GM12878 (cell line): ENCODE data around the gene CNTNAP2. TPM values are rescaled to one million over a fixed set of nuclear protein-coding genes. Genes with fewer than 3 reads are reported as not detected.

Source experiments
- BRCA1 ChIP-seq: IDR thresholded peaks from 2 replicates; pipeline ENCODE4 v1.6.1; 2011; ENCODE audit warnings: low read depth, low read length, improper control_type of control experiment
- FOXK2 ChIP-seq: fragments of 450-650 bp; IDR thresholded peaks from 2 replicates; pipeline ENCODE4 v1.6.1; 2017; ENCODE audit warnings: mild to moderate bottlenecking, moderate library complexity
- IRF5 ChIP-seq: fragments of 450-650 bp; IDR thresholded peaks from 2 replicates; pipeline ENCODE4 v1.6.1; 2017; ENCODE audit warnings: borderline replicate concordance
- JUNB ChIP-seq: IDR thresholded peaks from 2 replicates; pipeline ENCODE4 v1.6.1; 2016; ENCODE audit warnings: antibody characterized with exemption, mild to moderate bottlenecking
- MTA3 ChIP-seq: IDR thresholded peaks from 2 replicates; pipeline ENCODE4 v1.6.1; 2012; ENCODE audit warnings: low read length, inconsistent platforms, borderline replicate concordance
- NR2C1 ChIP-seq: fragments of 450-650 bp; IDR thresholded peaks from 2 replicates; pipeline ENCODE4 v1.6.1; 2017; ENCODE audit warnings: antibody characterized with exemption, mild to moderate bottlenecking, moderate library complexity
- PAX8 ChIP-seq: fragments of 450-650 bp; IDR thresholded peaks from 2 replicates; pipeline ENCODE4 v1.6.1; 2017; ENCODE audit warnings: mild to moderate bottlenecking, moderate library complexity
- RAD51 ChIP-seq: fragments of 450-650 bp; IDR thresholded peaks from 2 replicates; pipeline ENCODE4 v1.6.1; 2016; ENCODE audit warnings: moderate library complexity, mild to moderate bottlenecking, inconsistent platforms
- REST ChIP-seq: IDR thresholded peaks from 2 replicates; pipeline ENCODE4 v1.6.1; 2012; ENCODE audit warnings: mild to moderate bottlenecking, low read depth, low read length
- RFX5 ChIP-seq: IDR thresholded peaks from 2 replicates; pipeline ENCODE4 v1.6.1; 2011; ENCODE audit warnings: low read depth, low read length, improper control_type of control experiment
- SIX5 ChIP-seq: IDR thresholded peaks from 2 replicates; pipeline ENCODE4 v1.6.1; 2011; ENCODE audit warnings: mild to moderate bottlenecking, low read depth, low read length, moderate library complexity; ENCODE audit not compliant: severe bottlenecking
- SKIL ChIP-seq: fragments of 450-650 bp; IDR thresholded peaks from 2 replicates; pipeline ENCODE4 v1.6.1; 2017; ENCODE audit warnings: mild to moderate bottlenecking, low read depth, inconsistent platforms; ENCODE audit not compliant: poor library complexity, severe bottlenecking
- SREBF2 ChIP-seq: IDR thresholded peaks from 2 replicates; pipeline ENCODE4 v1.6.1; 2012; ENCODE audit warnings: mild to moderate bottlenecking, low read length
- STAT3 ChIP-seq: IDR thresholded peaks from 2 replicates; pipeline ENCODE4 v1.6.1; 2011; ENCODE audit warnings: low read depth, low read length, improper control_type of control experiment
- TCF12 ChIP-seq: IDR thresholded peaks from 2 replicates; pipeline ENCODE4 v1.6.1; 2011; ENCODE audit warnings: low read depth, mild to moderate bottlenecking, low read length
- ZBTB11 ChIP-seq: fragments of 450-650 bp; formaldehyde crosslinking; IDR thresholded peaks from 2 replicates; pipeline ENCODE4 v1.5.0; 2022; ENCODE audit warnings: mild to moderate bottlenecking, missing genetic modification characterization
- ZNF274 ChIP-seq: IDR thresholded peaks from one replicate; pipeline ENCODE4 v1.8.0; 2011; ENCODE audit not compliant: insufficient read length, insufficient read depth
- ZNF384 ChIP-seq: IDR thresholded peaks from 2 replicates; pipeline ENCODE4 v1.6.1; 2012; ENCODE audit warnings: low read depth, mild to moderate bottlenecking, low read length, improper control_type of control experiment, borderline replicate concordance
- polyA plus RNA-seq, 11 experiments: library from polyadenylated mRNA; depleted of rRNA in 4 of 11; unstranded in 6 of 11; stranded (reverse) in 5 of 11; fragments of >200 nt; fragmentation: Nextera tagmentation in 4 of 11; fragmentation: Illumina TruSeq in 1 of 11; extraction: Ambion mirVana in 4 of 11; extraction: Trizol in 1 of 11; gene quantifications; 1 replicate in 1 of 11; 2 replicates in 10 of 11; pipeline versions ENCODE4 v1.2.1 to v1.2.3, GENCODE V29; 2011 to 2016; ENCODE audit warnings: inconsistent platforms in 2 of 11, missing spikeins in 2 of 11, low read depth in 1 of 11
- total RNA-seq, 4 experiments: library from RNA; depleted of rRNA in 3 of 4; stranded (reverse); fragments of >200 nt in 3 of 4; fragmentation: Illumina TruSeq in 1 of 4; extraction: Trizol in 1 of 4; gene quantifications; 2 replicates each; pipeline versions ENCODE4 v1.2.1 to v1.2.3, GENCODE V29; 2013 to 2021
- TF ChIP-seq, protein P1 (sequence below): fragments of 450-650 bp; IDR thresholded peaks from 2 replicates; pipeline ENCODE4 v1.6.1; 2017; ENCODE audit warnings: mild to moderate bottlenecking

The CNTNAP2 gene
- total and polyA plus RNA-seq, 10 of the 15 experiments (the other 5 are each of a cell fraction or from before 2014, with no cell fraction given), result 0.03 to 0.08 (median 0.03) TPM; not detected in 7

DNA sequence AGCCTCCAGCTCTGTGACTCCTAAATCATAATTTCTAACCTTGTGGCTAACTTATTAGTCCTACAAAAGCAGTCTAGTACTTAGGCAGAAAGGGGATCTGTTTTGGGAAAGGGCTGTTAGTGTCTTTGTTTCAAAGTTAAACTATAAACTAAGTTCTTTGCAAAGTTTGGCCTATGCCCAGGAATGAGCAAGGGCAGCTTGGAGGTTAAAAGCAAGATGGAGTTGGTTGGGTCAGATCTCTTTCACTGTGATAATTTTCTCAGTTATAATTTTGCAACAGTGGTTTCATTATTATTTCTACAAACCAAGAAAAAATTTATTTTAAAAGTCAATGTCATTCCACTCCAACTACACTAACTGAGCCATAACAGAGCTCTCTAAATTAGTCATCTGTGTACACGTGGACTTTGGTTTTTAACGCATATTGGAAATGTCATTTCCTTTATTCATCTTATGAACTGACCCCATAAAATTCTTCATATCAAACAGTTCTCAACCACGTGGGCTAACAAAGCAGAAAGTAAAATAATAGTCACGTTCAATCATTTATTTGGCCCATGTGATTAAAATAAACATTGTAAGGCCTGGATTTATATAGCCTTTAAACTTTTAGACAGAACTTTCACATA, 2330.7 kb downstream of the CNTNAP2 start (continued):
- no peak for TF ChIP-seq SKIL
- TF ChIP-seq, protein P1, sequence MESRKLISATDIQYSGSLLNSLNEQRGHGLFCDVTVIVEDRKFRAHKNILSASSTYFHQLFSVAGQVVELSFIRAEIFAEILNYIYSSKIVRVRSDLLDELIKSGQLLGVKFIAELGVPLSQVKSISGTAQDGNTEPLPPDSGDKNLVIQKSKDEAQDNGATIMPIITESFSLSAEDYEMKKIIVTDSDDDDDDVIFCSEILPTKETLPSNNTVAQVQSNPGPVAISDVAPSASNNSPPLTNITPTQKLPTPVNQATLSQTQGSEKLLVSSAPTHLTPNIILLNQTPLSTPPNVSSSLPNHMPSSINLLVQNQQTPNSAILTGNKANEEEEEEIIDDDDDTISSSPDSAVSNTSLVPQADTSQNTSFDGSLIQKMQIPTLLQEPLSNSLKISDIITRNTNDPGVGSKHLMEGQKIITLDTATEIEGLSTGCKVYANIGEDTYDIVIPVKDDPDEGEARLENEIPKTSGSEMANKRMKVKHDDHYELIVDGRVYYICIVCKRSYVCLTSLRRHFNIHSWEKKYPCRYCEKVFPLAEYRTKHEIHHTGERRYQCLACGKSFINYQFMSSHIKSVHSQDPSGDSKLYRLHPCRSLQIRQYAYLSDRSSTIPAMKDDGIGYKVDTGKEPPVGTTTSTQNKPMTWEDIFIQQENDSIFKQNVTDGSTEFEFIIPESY, result no peak
- no peak for TF ChIP-seq BRCA1
- peak; percentile 23; the same call in 1 of the 2 replicates for TF ChIP-seq RAD51
- TF ChIP-seq ZNF274, result no peak
- TF ChIP-seq STAT3, result no peak
- TF ChIP-seq REST, result no peak
- TF ChIP-seq FOXK2, result no peak
- TF ChIP-seq RFX5, result no peak
- TF ChIP-seq NR2C1, result no peak
- TF ChIP-seq ZBTB11 (CRISPR knock-in tag), result no peak
- no peak for TF ChIP-seq IRF5
- TF ChIP-seq ZNF384, result no peak
- TF ChIP-seq SREBF2, result no peak
- peak; percentile 60; the same call in 1 of the 2 replicates for TF ChIP-seq MTA3
- TF ChIP-seq JUNB, result peak; percentile 97
- TF ChIP-seq SIX5, result no peak
- TF ChIP-seq TCF12, result no peak
- no peak for TF ChIP-seq PAX8
